HG02623 (cell line): ENCODE results near the gene COPE.
"Not testable (repeated sequence)": the region's sequence is repeated elsewhere in the genome, so short reads cannot be mapped to it uniquely, and the experiment has no call there.

ENCODE experiments used
- ATAC-seq: cut with Tn5 transposase; IDR thresholded peaks from one replicate; pipeline ENCODE4 v1.9.1; 2021; ENCODE audit warnings: moderate library complexity; ENCODE audit not compliant: unreplicated experiment

COPE gene

GRCh38 chr19:18940769-18941627 lies 21.8 kb upstream of the COPE start, which contains the start of gene HOMER3:
TSS of gene HOMER3 (minus strand) at chr19:18941217. CDS start at chr19:18938982, 2,235 bp downstream.
- no peak for ATAC-seq

- ATAC-seq = no peak
Measured at GRCh38 chr19:18939922-18940768, 21.0 kb upstream of the COPE start.

GRCh38 chr19:18939163-18939562 lies 20.0 kb upstream of the COPE start:
- ATAC-seq = no peak

- ATAC-seq = no peak
Measured at GRCh38 chr19:18933297-18933696, 14.1 kb upstream of the COPE start.

GRCh38 chr19:18932216-18932841 lies 13.1 kb upstream of the COPE start:
- no peak for ATAC-seq

- no peak for ATAC-seq
Measured at GRCh38 chr19:18931316-18932162, 12.4 kb upstream of the COPE start.

GRCh38 chr19:18929311-18929710 lies 10.1 kb upstream of the COPE start:
- ATAC-seq = no peak

GRCh38 chr19:18928018-18928805 lies 9.0 kb upstream of the COPE start:
- no peak for ATAC-seq

GRCh38 chr19:18924684-18925213 lies 5.6 kb upstream of the COPE start:
- ATAC-seq = no peak

GRCh38 chr19:18922228-18922985 lies 3.2 kb upstream of the COPE start:
- ATAC-seq = no peak

GRCh38 chr19:18921593-18921992 lies 2.4 kb upstream of the COPE start:
- ATAC-seq = no peak

- no peak for ATAC-seq
Measured at GRCh38 chr19:18920400-18920799, 1.2 kb upstream of the COPE start.

GRCh38 chr19:18919900-18920214 lies 670 bp upstream of the COPE start:
- ATAC-seq = no peak

GRCh38 chr19:18917593-18917992 lies 1.6 kb downstream of the COPE start:
- not testable (repeated sequence) for ATAC-seq

GRCh38 chr19:18915639-18916038 lies 3.5 kb downstream of the COPE start:
- ATAC-seq = no peak

- no peak for ATAC-seq
Measured at GRCh38 chr19:18913466-18913865, 5.7 kb downstream of the COPE start.

GRCh38 chr19:18912933-18913332 lies 6.3 kb downstream of the COPE start:
- ATAC-seq = no peak

- ATAC-seq = no peak
Measured at GRCh38 chr19:18910801-18911436, 8.3 kb downstream of the COPE start.
